Measurements from ENCODE around the gene ZNF581. TPM values are rescaled to one million over a fixed set of nuclear protein-coding genes. Genes with fewer than 3 reads are reported as not detected.

The ZNF581 gene
- total RNA-seq, 2 donors from 2014 or later, result 7.5 to 8.6 TPM

GRCh38 chr19:55656988-55657747, 13.7 kb downstream of the ZNF581 start:
- no peak for DNase-seq (ENCODE audit: low spot score)
- Histone ChIP-seq H3K27ac (no peak overlapping the region), H3K36me3 (peaks cover 29% of the 10 kb centered on the region), H3K4me3 (peak overlapping the region in 1 of 2 donors; percentile 88), H3K27me3 (no peaks in the 10 kb centered on the region), H3K4me1 (peaks cover 0 to 55% of the 10 kb centered on the region in 2 donors), H3K9me3 (no peaks in the 10 kb centered on the region)
- TF ChIP-seq CTCF (IDR thresholded peaks at IDR 0.05), result no peak

GRCh38 chr19:55658846-55659459, 15.5 kb downstream of the ZNF581 start:
- Histone ChIP-seq H3K9me3 (no peaks in the 10 kb centered on the region), H3K4me1 (peaks cover 0 to 48% of the 10 kb centered on the region in 2 donors), H3K4me3 (no peak overlapping the region), H3K27ac (no peak overlapping the region), H3K27me3 (no peaks in the 10 kb centered on the region), H3K36me3 (peaks cover 47% of the 10 kb centered on the region)
- no peak for TF ChIP-seq CTCF (IDR thresholded peaks at IDR 0.05)
- no peak for DNase-seq (ENCODE audit: low spot score)

GRCh38 chr19:55659822-55660221, 16.4 kb downstream of the ZNF581 start:
- Histone ChIP-seq H3K9me3 (no peaks in the 10 kb centered on the region), H3K36me3 (peaks cover 54% of the 10 kb centered on the region), H3K4me3 (no peak overlapping the region), H3K27ac (no peak overlapping the region), H3K4me1 (peaks cover 0 to 48% of the 10 kb centered on the region in 2 donors), H3K27me3 (no peaks in the 10 kb centered on the region)
- TF ChIP-seq CTCF (IDR thresholded peaks at IDR 0.05), result no peak
- DNase-seq (ENCODE audit: low spot score), result no peak

- Histone ChIP-seq H3K9me3 (no peaks in the 10 kb centered on the region), H3K27ac (no peak overlapping the region), H3K4me1 (peaks cover 0 to 48% of the 10 kb centered on the region in 2 donors), H3K4me3 (no peak overlapping the region), H3K27me3 (no peaks in the 10 kb centered on the region), H3K36me3 (peaks cover 54% of the 10 kb centered on the region)
- no peak for TF ChIP-seq CTCF (IDR thresholded peaks at IDR 0.05)
- DNase-seq (ENCODE audit: low spot score), result no peak
Observed at GRCh38 chr19:55660404-55660803, 17.0 kb downstream of the ZNF581 start.

GRCh38 chr19:55660991-55661390, 17.5 kb downstream of the ZNF581 start:
- DNase-seq (ENCODE audit: low spot score), result no peak
- no peak for TF ChIP-seq CTCF (IDR thresholded peaks at IDR 0.05)
- Histone ChIP-seq H3K4me1 (peaks cover 0 to 43% of the 10 kb centered on the region in 2 donors), H3K27me3 (no peaks in the 10 kb centered on the region), H3K36me3 (peaks cover 60% of the 10 kb centered on the region), H3K27ac (no peak overlapping the region), H3K9me3 (no peaks in the 10 kb centered on the region), H3K4me3 (no peak overlapping the region)

Measured in right atrium auricular region (tissue), 2 donors.